Heart left ventricle (tissue), 16 donors: ENCODE measurements around the gene ARHGAP15. TPM values are rescaled to one million over a fixed set of nuclear protein-coding genes. Genes with fewer than 3 reads are reported as not detected.

ENCODE experiments used
- ATAC-seq, 4 donors: fragments of 200-7000 bp; cut with Tn5 transposase; one replicate each; pipeline ENCODE4 v1.9.1; 2020 to 2022; ENCODE audit warnings: moderate library complexity in 4 of 4, mild to moderate bottlenecking in 3 of 4, moderate number of reproducible peaks in 1 of 4
- DNase-seq, 5 donors: peaks; one replicate each; pipeline ENCODE4 v3.0.0-alpha.2; 2020
- H3K27ac ChIP-seq, 12 donors: fragments of 200-600 bp; sonication (generic) in 4 of 12; one replicate each; pipeline versions ENCODE4 v1.5.0 to v1.8.0; 2016 to 2022; ENCODE audit warnings: mild to moderate bottlenecking in 2 of 12
- H3K27me3 ChIP-seq, 9 donors: fragments of 200-600 bp; sonication (generic) in 2 of 9; one replicate each; pipeline versions ENCODE4 v1.5.1 to v1.8.0; 2016 to 2022; ENCODE audit warnings: mild to moderate bottlenecking in 3 of 9
- H3K36me3 ChIP-seq, 9 donors: fragments of 200-600 bp; sonication (generic) in 2 of 9; one replicate each; pipeline versions ENCODE4 v1.5.0 to v1.8.0; 2018 to 2022; ENCODE audit warnings: mild to moderate bottlenecking in 2 of 9
- H3K4me1 ChIP-seq, 12 donors: fragments of 200-600 bp; sonication (generic) in 4 of 12; one replicate each; pipeline versions ENCODE4 v1.5.0 to v1.8.0; 2016 to 2022; ENCODE audit warnings: mild to moderate bottlenecking in 3 of 12
- H3K4me3 ChIP-seq, 12 donors: fragments of 200-600 bp; sonication (generic) in 4 of 12; one replicate each; pipeline versions ENCODE4 v1.5.0 to v1.8.0; 2017 to 2022; ENCODE audit warnings: mild to moderate bottlenecking in 9 of 12, moderate library complexity in 4 of 12
- H3K9me3 ChIP-seq, 12 donors: fragments of 200-600 bp; sonication (generic) in 4 of 12; one replicate each; pipeline versions ENCODE4 v1.5.0 to v1.8.0; 2016 to 2022; ENCODE audit warnings: mild to moderate bottlenecking in 1 of 12
- POLR2A ChIP-seq, 2 donors: fragments of 450-650 bp; IDR thresholded peaks; one replicate each; pipeline ENCODE4 v1.6.1; 2017; ENCODE audit warnings: antibody characterized with exemption in 2 of 2, mild to moderate bottlenecking in 2 of 2, moderate library complexity in 2 of 2
- WGBS, 4 donors: extraction: QIAGEN DNeasy Blood & Tissue Kit in 2 of 4; methylation state at CpG; one replicate each; pipeline versions ENCODE4 v1.1.5 to v1.1.7; 2013 to 2018; 5-methylcytosine and 5-hydroxymethylcytosine counted together
- intact Hi-C, 10 donors: fragments of 100-400 bp; cut with DNase I; formaldehyde crosslinking; loops; one replicate each; pipeline versions ENCODE4 v1.11.1 to v1.14.2; 2022
- polyA plus RNA-seq, 2 donors: library from polyadenylated mRNA; stranded (reverse); fragments of 200-250 nt; gene quantifications; one replicate each; pipeline ENCODE4 v1.2.3, GENCODE V29; 2013
- total RNA-seq, 9 donors: library from RNA; depleted of rRNA in 2 of 9; stranded (reverse); fragments of >200 nt in 2 of 9; fragmentation: NEBNext Ultra II Directional in 3 of 9; extraction: Animal tissue kit (Norgen Biotek cat#: 25700) in 3 of 9; gene quantifications; one replicate each; pipeline versions ENCODE4 v1.1.0 to v1.2.4, GENCODE V29; 2016 to 2023
- TF ChIP-seq, protein P1 (sequence below), 12 donors: fragments of 200-600 bp; sonication (generic) in 4 of 12; IDR thresholded peaks; one replicate each; pipeline versions ENCODE4 v1.5.0 to v1.8.0; 2018 to 2022; ENCODE audit warnings: antibody characterized with exemption in 12 of 12, mild to moderate bottlenecking in 5 of 12
- donor health status: ischemic (EF 13 %, LVEDD 7.1; RV severe dilation, severe dysfunction).
- donor health status: healthy with polysubstance abuse.
- donor health status: DM: no; HTN: yes; CAD: no.
- donor health status: DM: no; HTN: no; CAD: no.
- donor health status: ischemic (EF 25% LVEDD 6.9; RV normal size, moderate dysfunction).
- donor health status: ischemic (EF 25% LVEDD 5.7; RV mildly dilated, moderate dysfunction).
- donor health status: healthy.
- donor health status: DM: yes; HTN: yes; CAD: no.
- donor health status: ischemic (EF 35%, LVEDD 5.7; RV mildly dilated, moderate dysfunction).
- donor health status: nonischemic (EF 11% LVEDD 7.7; RV severe dilation, severe dysfunction).
- donor health status: DM: yes; HTN: yes; CAD: no.
- donor health status: PGD.
- donor health status: ischemic (EF 29% LVEDD 5.4; RV normal size, mild dysfunction).
- donor health status: nonischemic (EF 23%, LVEDD 6.1; RV moderate dilation, normal function).

Gene ARHGAP15
- total and polyA plus RNA-seq, 11 donors = 1.3 to 8.7 (median 3.3) TPM

DNA sequence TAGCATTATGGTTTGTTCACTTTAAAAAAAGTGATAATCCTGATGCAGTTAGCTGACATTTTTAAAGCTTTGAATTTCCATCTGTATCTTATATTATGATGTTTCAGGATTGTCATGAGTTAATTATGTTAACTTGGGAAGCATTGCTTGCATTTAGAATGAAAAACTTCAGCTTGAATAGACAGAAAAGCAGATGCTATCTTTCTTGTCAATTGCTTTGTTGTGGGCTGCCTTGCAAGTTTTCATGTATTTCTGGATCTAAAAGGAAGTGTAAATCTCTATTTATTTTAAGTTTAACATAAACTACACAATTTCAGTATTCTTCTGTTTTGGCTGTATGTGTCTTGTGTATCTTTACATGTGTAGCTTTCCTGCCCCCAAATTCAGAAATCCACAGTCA, 479.5 kb downstream of the ARHGAP15 start:
- no peaks in the 10 kb centered on the region for H3K36me3 ChIP-seq
- H3K4me1 ChIP-seq = peaks cover 0 to 9% (median 0%) of the 10 kb centered on the region in 12 donors
- TF ChIP-seq POLR2A (IDR thresholded peaks at IDR 0.05) = no peak
- TF ChIP-seq, protein P1, sequence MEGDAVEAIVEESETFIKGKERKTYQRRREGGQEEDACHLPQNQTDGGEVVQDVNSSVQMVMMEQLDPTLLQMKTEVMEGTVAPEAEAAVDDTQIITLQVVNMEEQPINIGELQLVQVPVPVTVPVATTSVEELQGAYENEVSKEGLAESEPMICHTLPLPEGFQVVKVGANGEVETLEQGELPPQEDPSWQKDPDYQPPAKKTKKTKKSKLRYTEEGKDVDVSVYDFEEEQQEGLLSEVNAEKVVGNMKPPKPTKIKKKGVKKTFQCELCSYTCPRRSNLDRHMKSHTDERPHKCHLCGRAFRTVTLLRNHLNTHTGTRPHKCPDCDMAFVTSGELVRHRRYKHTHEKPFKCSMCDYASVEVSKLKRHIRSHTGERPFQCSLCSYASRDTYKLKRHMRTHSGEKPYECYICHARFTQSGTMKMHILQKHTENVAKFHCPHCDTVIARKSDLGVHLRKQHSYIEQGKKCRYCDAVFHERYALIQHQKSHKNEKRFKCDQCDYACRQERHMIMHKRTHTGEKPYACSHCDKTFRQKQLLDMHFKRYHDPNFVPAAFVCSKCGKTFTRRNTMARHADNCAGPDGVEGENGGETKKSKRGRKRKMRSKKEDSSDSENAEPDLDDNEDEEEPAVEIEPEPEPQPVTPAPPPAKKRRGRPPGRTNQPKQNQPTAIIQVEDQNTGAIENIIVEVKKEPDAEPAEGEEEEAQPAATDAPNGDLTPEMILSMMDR (IDR thresholded peaks at IDR 0.05) = no peak
- no peaks in the 10 kb centered on the region for H3K27me3 ChIP-seq
- intact Hi-C loops = no loop called here
- no peaks in the 10 kb centered on the region for H3K9me3 ChIP-seq
- DNase-seq (no peak), ATAC-seq (no peak)
- H3K4me3 ChIP-seq = no peak overlapping the region
- H3K27ac ChIP-seq = no peak overlapping the region

DNA sequence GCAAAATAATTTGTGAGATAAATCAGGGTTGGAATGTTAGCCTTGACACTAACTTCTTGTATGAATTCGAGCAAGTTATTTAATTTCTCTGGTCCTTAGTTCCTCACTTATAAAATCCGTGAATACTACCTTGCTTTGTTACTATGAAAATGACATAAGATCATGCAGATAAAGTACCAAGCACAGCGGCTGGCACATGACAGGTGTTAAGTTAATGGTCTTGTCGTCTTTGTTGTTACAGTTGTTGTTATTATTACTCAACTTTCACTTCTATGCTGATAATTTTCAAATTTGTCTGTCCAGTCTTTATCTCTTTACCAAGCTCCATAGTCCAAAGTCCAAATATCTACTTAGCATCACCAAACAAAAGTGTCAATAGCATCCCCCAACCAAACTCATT, 482.1 kb downstream of the ARHGAP15 start:
- TF ChIP-seq, protein P1 (IDR thresholded peaks at IDR 0.05) = no peak
- TF ChIP-seq POLR2A (IDR thresholded peaks at IDR 0.05) = no peak
- Histone ChIP-seq H3K4me1 (peaks cover 0 to 6% (median 0%) of the 10 kb centered on the region in 12 donors), H3K36me3 (no peaks in the 10 kb centered on the region), H3K27me3 (no peaks in the 10 kb centered on the region), H3K4me3 (no peak overlapping the region), H3K27ac (no peak overlapping the region), H3K9me3 (no peaks in the 10 kb centered on the region)
- ATAC-seq = no peak
- DNase-seq = no peak
- intact Hi-C loops = no loop called here
- WGBS, 4 donors = 83 to 89% (median 88%) methylated on average over 4 of the region's 4 CpGs

DNA sequence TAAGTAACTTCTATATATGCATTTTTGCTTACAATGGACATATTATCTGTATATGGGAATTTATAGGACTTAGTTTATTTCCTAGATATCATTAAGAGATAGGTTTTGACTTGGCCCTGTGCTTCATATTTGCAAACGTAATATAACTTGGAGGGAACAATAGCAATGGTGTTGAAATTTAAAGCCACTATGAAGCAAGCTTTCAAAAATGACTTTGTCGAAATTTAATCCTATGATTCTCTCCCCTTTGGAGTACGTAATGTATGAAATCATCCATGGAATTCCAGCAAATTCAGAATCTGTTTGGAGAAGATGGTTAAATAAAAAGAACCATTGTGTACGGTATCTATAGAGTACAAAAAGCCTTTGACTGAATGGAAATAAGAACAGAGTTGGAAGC, 486.3 kb downstream of the ARHGAP15 start:
- Histone ChIP-seq H3K27ac (no peak overlapping the region), H3K4me1 (no peaks in the 10 kb centered on the region), H3K36me3 (no peaks in the 10 kb centered on the region), H3K4me3 (no peak overlapping the region), H3K27me3 (no peaks in the 10 kb centered on the region), H3K9me3 (no peaks in the 10 kb centered on the region)
- WGBS, 4 donors = 76 to 83% (median 80%) methylated on average over 4 of the region's 4 CpGs
- DNase-seq = no peak
- ATAC-seq = no peak
- TF ChIP-seq, protein P1 (IDR thresholded peaks at IDR 0.05) = no peak
- no peak for TF ChIP-seq POLR2A (IDR thresholded peaks at IDR 0.05)
- intact Hi-C loops = no loop called here

DNA sequence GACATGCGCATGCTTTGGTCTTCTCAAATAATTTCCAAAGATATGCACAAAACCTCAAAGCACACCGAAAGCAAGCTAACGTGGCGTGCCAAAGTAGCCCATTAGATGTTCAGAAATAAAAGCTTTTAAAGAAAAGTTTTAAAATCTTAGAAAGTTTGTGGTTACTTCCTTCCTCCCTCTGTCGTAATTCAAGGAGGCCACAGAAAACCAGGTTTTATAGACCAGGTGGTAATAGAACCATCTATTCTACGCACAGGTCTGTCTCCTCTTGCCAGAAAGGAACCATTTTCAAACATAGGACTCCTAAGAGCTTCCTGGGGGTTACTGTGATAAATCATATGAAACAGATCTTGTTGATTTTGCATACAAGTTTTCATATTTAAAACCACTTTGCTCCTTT, 487.2 kb downstream of the ARHGAP15 start:
- WGBS, 4 donors = 76 to 84% (median 80%) methylated on average over 6 of the region's 6 CpGs
- no peak for ATAC-seq

More for the DNA sequence above, 487.2 kb downstream of the ARHGAP15 start:
- intact Hi-C loops = no loop called here
- no peak overlapping the region for H3K4me3 ChIP-seq
- H3K9me3 ChIP-seq = no peaks in the 10 kb centered on the region
- H3K27me3 ChIP-seq = no peaks in the 10 kb centered on the region
- DNase-seq = no peak
- H3K36me3 ChIP-seq = no peaks in the 10 kb centered on the region
- no peaks in the 10 kb centered on the region for H3K4me1 ChIP-seq
- TF ChIP-seq, protein P1 (IDR thresholded peaks at IDR 0.05) = no peak
- no peak for TF ChIP-seq POLR2A (IDR thresholded peaks at IDR 0.05)
- no peak overlapping the region for H3K27ac ChIP-seq
